ENCODE data around the gene ADCY4.

The ADCY4 gene

DNA sequence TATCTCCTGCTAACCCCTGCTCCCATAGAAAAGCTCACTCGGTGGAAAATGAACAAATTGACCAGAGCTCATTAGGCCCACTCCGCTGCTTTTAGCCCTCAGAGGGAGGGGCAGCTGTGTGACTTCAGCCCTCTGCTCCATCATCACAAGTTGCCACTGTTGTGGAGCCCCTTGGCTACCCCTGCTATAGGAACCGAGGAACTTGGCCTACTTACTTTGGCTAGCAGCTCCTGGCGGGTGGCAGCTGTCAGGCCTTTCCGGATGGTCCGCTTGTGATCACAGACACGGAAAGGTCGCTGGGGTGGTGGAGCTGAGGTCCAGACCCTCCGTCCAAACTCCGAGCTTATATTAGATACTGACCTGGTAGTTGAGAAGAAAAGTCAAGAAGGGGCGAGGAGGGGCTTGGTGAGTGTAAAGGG is 27.7 kb downstream of the ADCY4 start:
- Histone ChIP-seq H3K14ac (ENCODE audit: low read length in 2 of 2) (no peak overlapping the region), H3K4me2 (ENCODE audit: low read length, poor library complexity, severe bottlenecking) (no peak overlapping the region), H3K18ac (ENCODE audit: low read depth in 1 of 2, low read length in 2 of 2) (no peak overlapping the region), H3K4me3 (ENCODE audit: insufficient read depth in 1 of 2, low read depth in 1 of 2, low read length in 2 of 2) (no peak overlapping the region), H4K91ac (ENCODE audit: low read length) (no peak overlapping the region), H3K27me3 (ENCODE audit: control insufficient read depth in 1 of 2, insufficient read depth in 1 of 2, low read length in 2 of 2) (no peaks in the 10 kb centered on the region), H3K27ac (ENCODE audit: low read length, poor library complexity, severe bottlenecking) (no peak overlapping the region), H3K23ac (ENCODE audit: low read length in 2 of 2) (no peak overlapping the region), H3K79me1 (replicated peaks; ENCODE audit: low read length, poor library complexity, severe bottlenecking) (peaks cover 20% of the 10 kb centered on the region), H3K9me3 (ENCODE audit: control insufficient read depth, low read length) (no peaks in the 10 kb centered on the region), H3K36me3 (ENCODE audit: control insufficient read depth in 1 of 2, insufficient read depth in 2 of 2, low read depth in 1 of 2, low read length in 2 of 2) (peaks cover 63 to 74% of the 10 kb centered on the region in 2 experiments), H2BK15ac (ENCODE audit: low read depth, poor library complexity, severe bottlenecking) (no peak overlapping the region), H2BK5ac (ENCODE audit: low read depth, low read length, poor library complexity, severe bottlenecking) (no peak overlapping the region), H2AK5ac (ENCODE audit: low read length, severe bottlenecking) (no peak overlapping the region), H3K4ac (ENCODE audit: low read depth in 1 of 2, low read length in 2 of 2) (no peak overlapping the region), H3K4me1 (ENCODE audit: control insufficient read depth, insufficient read depth, low read depth, low read length) (peaks cover 10% of the 10 kb centered on the region), H4K8ac (ENCODE audit: low read length) (no peak overlapping the region), H2BK120ac (ENCODE audit: low read depth, low read length) (no peak overlapping the region), H3K9ac (ENCODE audit: low read length) (no peak overlapping the region), H2BK12ac (ENCODE audit: low read length in 2 of 2) (no peak overlapping the region), H2AFZ (ENCODE audit: low read depth, low read length) (no peak overlapping the region)
- 85% methylated on average over 11 of the region's 11 CpGs for WGBS
- no peak for DNase-seq

GRCh38 chr14:24304019-24304387 is 30.9 kb downstream of the ADCY4 start:
- no peak overlapping the region for H3K4me2 ChIP-seq (ENCODE audit: low read length, poor library complexity, severe bottlenecking)
- no peaks in the 10 kb centered on the region for H3K9me3 ChIP-seq (ENCODE audit: control insufficient read depth, low read length)
- no peak overlapping the region for H2BK12ac ChIP-seq (ENCODE audit: low read length in 2 of 2)
- H2AK5ac ChIP-seq (ENCODE audit: low read length, severe bottlenecking), result no peak overlapping the region
- peaks cover 42% of the 10 kb centered on the region for H3K79me1 ChIP-seq (replicated peaks; ENCODE audit: low read length, poor library complexity, severe bottlenecking)
- H3K36me3 ChIP-seq (ENCODE audit: control insufficient read depth in 1 of 2, insufficient read depth in 2 of 2, low read depth in 1 of 2, low read length in 2 of 2), result peaks cover 57 to 71% of the 10 kb centered on the region in 2 experiments
- H3K4me1 ChIP-seq (ENCODE audit: control insufficient read depth, insufficient read depth, low read depth, low read length), result peaks cover 15% of the 10 kb centered on the region
- DNase-seq, result no peak
- H4K8ac ChIP-seq (ENCODE audit: low read length), result no peak overlapping the region
- H3K27ac ChIP-seq (ENCODE audit: low read length, poor library complexity, severe bottlenecking), result no peak overlapping the region
- no peak overlapping the region for H2BK120ac ChIP-seq (ENCODE audit: low read depth, low read length)
- H3K9ac ChIP-seq (ENCODE audit: low read length), result no peak overlapping the region
- no peak overlapping the region for H3K4me3 ChIP-seq (ENCODE audit: insufficient read depth in 1 of 2, low read depth in 1 of 2, low read length in 2 of 2)
- 97% methylated on average over 11 of the region's 11 CpGs for WGBS
- H3K14ac ChIP-seq (ENCODE audit: low read length in 2 of 2), result no peak overlapping the region
- no peak overlapping the region for H4K91ac ChIP-seq (ENCODE audit: low read length)
- no peak overlapping the region for H3K23ac ChIP-seq (ENCODE audit: low read length in 2 of 2)
- H2AFZ ChIP-seq (ENCODE audit: low read depth, low read length), result no peak overlapping the region
- no peak overlapping the region for H2BK5ac ChIP-seq (ENCODE audit: low read depth, low read length, poor library complexity, severe bottlenecking)
- no peak overlapping the region for H3K4ac ChIP-seq (ENCODE audit: low read depth in 1 of 2, low read length in 2 of 2)
- no peaks in the 10 kb centered on the region for H3K27me3 ChIP-seq (ENCODE audit: control insufficient read depth in 1 of 2, insufficient read depth in 1 of 2, low read length in 2 of 2)
- no peak overlapping the region for H2BK15ac ChIP-seq (ENCODE audit: low read depth, poor library complexity, severe bottlenecking)
- H3K18ac ChIP-seq (ENCODE audit: low read depth in 1 of 2, low read length in 2 of 2), result no peak overlapping the region

- Histone ChIP-seq H2BK5ac (ENCODE audit: low read depth, low read length, poor library complexity, severe bottlenecking) (no peak overlapping the region), H2AFZ (ENCODE audit: low read depth, low read length) (no peak overlapping the region), H3K4me1 (ENCODE audit: control insufficient read depth, insufficient read depth, low read depth, low read length) (peaks cover 17% of the 10 kb centered on the region), H2BK120ac (ENCODE audit: low read depth, low read length) (no peak overlapping the region), H3K4ac (ENCODE audit: low read depth in 1 of 2, low read length in 2 of 2) (no peak overlapping the region), H4K8ac (ENCODE audit: low read length) (peak overlapping the region; percentile 19), H2BK12ac (ENCODE audit: low read length in 2 of 2) (no peak overlapping the region), H3K9me3 (ENCODE audit: control insufficient read depth, low read length) (no peaks in the 10 kb centered on the region), H3K27ac (ENCODE audit: low read length, poor library complexity, severe bottlenecking) (no peak overlapping the region), H3K27me3 (ENCODE audit: control insufficient read depth in 1 of 2, insufficient read depth in 1 of 2, low read length in 2 of 2) (no peaks in the 10 kb centered on the region), H3K79me1 (replicated peaks; ENCODE audit: low read length, poor library complexity, severe bottlenecking) (peaks cover 39% of the 10 kb centered on the region), H3K18ac (ENCODE audit: low read depth in 1 of 2, low read length in 2 of 2) (no peak overlapping the region), H4K91ac (ENCODE audit: low read length) (no peak overlapping the region), H3K23ac (ENCODE audit: low read length in 2 of 2) (no peak overlapping the region), H3K9ac (ENCODE audit: low read length) (peak overlapping the region; percentile 95), H3K4me3 (ENCODE audit: insufficient read depth in 1 of 2, low read depth in 1 of 2, low read length in 2 of 2) (peak overlapping the region; percentile 90 to 99), H3K14ac (ENCODE audit: low read length in 2 of 2) (no peak overlapping the region), H2BK15ac (ENCODE audit: low read depth, poor library complexity, severe bottlenecking) (no peak overlapping the region), H3K4me2 (ENCODE audit: low read length, poor library complexity, severe bottlenecking) (peak overlapping the region; percentile 76), H3K36me3 (ENCODE audit: control insufficient read depth in 1 of 2, insufficient read depth in 2 of 2, low read depth in 1 of 2, low read length in 2 of 2) (peaks cover 43 to 52% of the 10 kb centered on the region in 2 experiments), H2AK5ac (ENCODE audit: low read length, severe bottlenecking) (no peak overlapping the region)
- DNase-seq, result no peak
- 50% methylated on average over 14 of the region's 16 CpGs for WGBS
Measured at GRCh38 chr14:24300326-24300980, 34.4 kb downstream of the ADCY4 start.

DNA sequence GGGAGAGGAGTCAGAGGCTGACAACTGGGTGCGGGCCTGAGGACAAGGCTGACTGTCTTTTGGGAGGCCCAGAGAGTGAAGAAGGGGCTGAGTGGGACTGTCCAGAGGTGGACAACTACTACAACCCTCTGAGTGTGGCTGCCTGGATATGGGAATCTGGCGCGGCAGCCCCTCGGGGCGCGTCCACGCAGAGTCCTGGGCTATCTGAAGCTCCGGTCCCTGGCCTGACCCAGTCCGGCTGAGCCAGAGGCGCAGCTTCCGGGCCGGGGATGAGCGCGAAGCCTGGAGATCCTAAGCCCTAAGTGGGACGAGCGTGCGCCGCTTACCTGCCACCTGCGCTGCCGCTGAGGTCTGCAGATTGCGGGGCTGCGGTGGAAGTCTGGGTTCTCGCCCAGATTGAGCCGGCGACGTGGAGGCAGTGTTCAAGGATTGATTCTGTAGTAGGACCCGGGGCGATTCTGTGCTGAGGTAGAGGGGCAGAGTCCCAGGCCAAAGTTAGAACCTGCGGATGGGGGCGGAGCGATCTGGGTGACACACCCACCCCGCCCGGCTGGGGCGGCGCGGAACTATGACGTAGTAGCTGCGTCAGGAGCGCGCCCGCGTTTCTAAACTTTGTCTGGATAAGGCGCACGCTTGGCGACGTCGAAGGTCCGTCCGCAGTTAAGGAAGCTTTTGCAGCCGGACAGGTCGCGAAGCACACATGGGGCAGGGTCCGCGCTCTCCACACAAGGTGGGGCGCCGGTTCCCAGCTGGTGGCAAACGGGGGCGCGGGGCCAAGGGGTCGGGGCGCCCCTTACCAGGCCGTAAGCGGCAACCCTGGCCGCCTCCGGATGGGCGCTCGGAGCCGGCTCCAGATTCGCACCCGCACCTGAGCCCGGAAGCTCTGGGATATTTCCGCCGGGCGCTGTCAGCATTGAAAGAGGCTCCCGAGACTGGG is 35.3 kb downstream of the ADCY4 start, which contains the start of the genes DHRS1 and NOP9:
Gene DHRS1 (minus strand): TSS at position 526 of the 937 bp plus-strand sequence. CDS start 674 bp downstream, outside the sequence.
Gene NOP9 (plus strand): TSS at position 596 of the 937 bp plus-strand sequence. CDS start 105 bp downstream, at position 701.
- H3K9me3 ChIP-seq (ENCODE audit: control insufficient read depth, low read length), result no peaks in the 10 kb centered on the region
- no peak within 1 kb of the TSS for H2BK12ac ChIP-seq (ENCODE audit: low read length in 2 of 2)
- WGBS, result 2% methylated on average over 73 of the region's 75 CpGs

More for the DNA sequence above, 35.3 kb downstream of the ADCY4 start, which contains the start of the genes DHRS1 and NOP9:
- Histone ChIP-seq H4K8ac (ENCODE audit: low read length) (peak within 1 kb of the TSS; percentile 78), H3K4me3 (ENCODE audit: insufficient read depth in 1 of 2, low read depth in 1 of 2, low read length in 2 of 2) (peak within 1 kb of the TSS; percentile 90 to 99), H3K79me1 (replicated peaks; ENCODE audit: low read length, poor library complexity, severe bottlenecking) (peaks cover 37% of the 10 kb centered on the region), H2BK120ac (ENCODE audit: low read depth, low read length) (no peak within 1 kb of the TSS), H3K4me1 (ENCODE audit: control insufficient read depth, insufficient read depth, low read depth, low read length) (peaks cover 17% of the 10 kb centered on the region), H2BK15ac (ENCODE audit: low read depth, poor library complexity, severe bottlenecking) (no peak within 1 kb of the TSS), H3K9ac (ENCODE audit: low read length) (peak within 1 kb of the TSS; percentile 95), H2AFZ (ENCODE audit: low read depth, low read length) (peak within 1 kb of the TSS; percentile 85), H3K36me3 (ENCODE audit: control insufficient read depth in 1 of 2, insufficient read depth in 2 of 2, low read depth in 1 of 2, low read length in 2 of 2) (peaks cover 33 to 52% of the 10 kb centered on the region in 2 experiments), H3K27me3 (ENCODE audit: control insufficient read depth in 1 of 2, insufficient read depth in 1 of 2, low read length in 2 of 2) (no peaks in the 10 kb centered on the region), H2AK5ac (ENCODE audit: low read length, severe bottlenecking) (no peak within 1 kb of the TSS), H3K14ac (ENCODE audit: low read length in 2 of 2) (peak within 1 kb of the TSS in 1 of 2 experiments; percentile 94), H3K4me2 (ENCODE audit: low read length, poor library complexity, severe bottlenecking) (peak within 1 kb of the TSS; percentile 76), H3K18ac (ENCODE audit: low read depth in 1 of 2, low read length in 2 of 2) (peak within 1 kb of the TSS; percentile 4 to 87), H3K27ac (ENCODE audit: low read length, poor library complexity, severe bottlenecking) (peak within 1 kb of the TSS; percentile 33), H3K23ac (ENCODE audit: low read length in 2 of 2) (peak within 1 kb of the TSS in 1 of 2 experiments; percentile 70), H3K4ac (ENCODE audit: low read depth in 1 of 2, low read length in 2 of 2) (peak within 1 kb of the TSS in 1 of 2 experiments; percentile 92), H4K91ac (ENCODE audit: low read length) (no peak within 1 kb of the TSS), H2BK5ac (ENCODE audit: low read depth, low read length, poor library complexity, severe bottlenecking) (no peak within 1 kb of the TSS)
- DNase-seq, result peak; percentile 90

All from mesenchymal stem cell (in vitro differentiated cells and primary cell).